ENCODE data around the gene FNDC10. TPM values are rescaled to one million over a fixed set of nuclear protein-coding genes. Genes with fewer than 3 reads are reported as not detected.

FNDC10 gene
- total RNA-seq, 1 experiment from 2014 or later: 8.4 TPM

DNA sequence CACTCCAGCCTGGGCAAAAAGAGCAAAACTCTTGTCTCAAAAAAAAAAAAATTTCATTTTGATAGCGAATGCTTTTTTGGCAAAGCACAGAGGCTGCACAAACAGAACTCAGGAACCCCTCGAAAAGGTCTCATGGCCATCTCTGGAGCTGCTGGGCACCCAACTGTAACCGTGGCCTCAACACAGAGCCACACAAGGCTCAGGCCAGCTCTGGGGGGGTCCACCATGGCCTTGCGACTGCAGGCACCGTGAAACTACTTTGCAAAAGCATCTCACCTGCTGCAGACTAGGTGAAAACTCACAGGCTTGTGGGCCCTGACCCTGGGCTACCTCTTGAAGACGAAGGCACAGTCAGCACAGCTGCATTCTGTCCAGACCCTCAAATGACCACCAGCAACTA, 43.4 kb downstream of the FNDC10 start:
- Histone ChIP-seq H3K79me2 (ENCODE audit: insufficient read depth, low read length) (peaks cover 38% of the 10 kb centered on the region; the same call in 1 of the 2 replicates), H3K36me3 (ENCODE audit: control insufficient read depth in 1 of 2, insufficient read depth in 2 of 2, low read length in 2 of 2) (peaks cover 3 to 4% of the 10 kb centered on the region in 2 experiments; a peak in 3 of 4 replicates), H3K4me2 (ENCODE audit: low read length) (no peak overlapping the region), H3K9me2 (ENCODE audit: insufficient read depth) (no peaks in the 10 kb centered on the region), H3K4me3 (replicated peaks in 1 of 2; ENCODE audit: low read depth in 1 of 2, low read length in 2 of 2) (no peak overlapping the region), H2AFZ (ENCODE audit: low read depth, low read length, poor library complexity, severe bottlenecking) (no peak overlapping the region), H3K9ac (ENCODE audit: low read length) (no peak overlapping the region), H3K9me3 (ENCODE audit: control insufficient read depth in 1 of 2, insufficient read depth in 1 of 2, low read depth in 1 of 2, low read length in 2 of 2) (no peaks in the 10 kb centered on the region), H4K20me1 (ENCODE audit: insufficient read depth) (no peaks in the 10 kb centered on the region), H3K4me1 (ENCODE audit: control insufficient read depth in 1 of 2, insufficient read depth in 2 of 2, low read length in 2 of 2) (peaks cover 0 to 16% of the 10 kb centered on the region in 2 experiments; a peak in 2 of 4 replicates), H3K27ac (ENCODE audit: low read depth, low read length) (no peak overlapping the region), H3K27me3 (ENCODE audit: insufficient read depth, low read length) (no peaks in the 10 kb centered on the region)
- DNase-seq (ENCODE audit: low read depth, low spot score) (no peak), ATAC-seq (no peak)
- POLR2A ChIA-PET: no interaction called here
- CTCF ChIA-PET: no interaction called here
- intact Hi-C loops (cut with micrococcal nuclease): no loop called here
- TF ChIP-seq EZH2 (IDR thresholded peaks at IDR 0.05) (no peak), SP1 (IDR thresholded peaks at IDR 0.05; ENCODE audit: low read depth) (no peak)
- TF ChIP-seq, protein P1, sequence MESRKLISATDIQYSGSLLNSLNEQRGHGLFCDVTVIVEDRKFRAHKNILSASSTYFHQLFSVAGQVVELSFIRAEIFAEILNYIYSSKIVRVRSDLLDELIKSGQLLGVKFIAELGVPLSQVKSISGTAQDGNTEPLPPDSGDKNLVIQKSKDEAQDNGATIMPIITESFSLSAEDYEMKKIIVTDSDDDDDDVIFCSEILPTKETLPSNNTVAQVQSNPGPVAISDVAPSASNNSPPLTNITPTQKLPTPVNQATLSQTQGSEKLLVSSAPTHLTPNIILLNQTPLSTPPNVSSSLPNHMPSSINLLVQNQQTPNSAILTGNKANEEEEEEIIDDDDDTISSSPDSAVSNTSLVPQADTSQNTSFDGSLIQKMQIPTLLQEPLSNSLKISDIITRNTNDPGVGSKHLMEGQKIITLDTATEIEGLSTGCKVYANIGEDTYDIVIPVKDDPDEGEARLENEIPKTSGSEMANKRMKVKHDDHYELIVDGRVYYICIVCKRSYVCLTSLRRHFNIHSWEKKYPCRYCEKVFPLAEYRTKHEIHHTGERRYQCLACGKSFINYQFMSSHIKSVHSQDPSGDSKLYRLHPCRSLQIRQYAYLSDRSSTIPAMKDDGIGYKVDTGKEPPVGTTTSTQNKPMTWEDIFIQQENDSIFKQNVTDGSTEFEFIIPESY (IDR thresholded peaks at IDR 0.05; ENCODE audit: extremely low read depth, insufficient replicate concordance, low read length): no peak
- RAD21 ChIA-PET (ENCODE audit: low non-redundant PET in 1 of 2, low total read pairs in 2 of 2, uncharacterized antibody in 2 of 2, unreplicated experiment in 2 of 2): no interaction called here
- BruUV-seq (replicated peaks): no TSS peak

DNA sequence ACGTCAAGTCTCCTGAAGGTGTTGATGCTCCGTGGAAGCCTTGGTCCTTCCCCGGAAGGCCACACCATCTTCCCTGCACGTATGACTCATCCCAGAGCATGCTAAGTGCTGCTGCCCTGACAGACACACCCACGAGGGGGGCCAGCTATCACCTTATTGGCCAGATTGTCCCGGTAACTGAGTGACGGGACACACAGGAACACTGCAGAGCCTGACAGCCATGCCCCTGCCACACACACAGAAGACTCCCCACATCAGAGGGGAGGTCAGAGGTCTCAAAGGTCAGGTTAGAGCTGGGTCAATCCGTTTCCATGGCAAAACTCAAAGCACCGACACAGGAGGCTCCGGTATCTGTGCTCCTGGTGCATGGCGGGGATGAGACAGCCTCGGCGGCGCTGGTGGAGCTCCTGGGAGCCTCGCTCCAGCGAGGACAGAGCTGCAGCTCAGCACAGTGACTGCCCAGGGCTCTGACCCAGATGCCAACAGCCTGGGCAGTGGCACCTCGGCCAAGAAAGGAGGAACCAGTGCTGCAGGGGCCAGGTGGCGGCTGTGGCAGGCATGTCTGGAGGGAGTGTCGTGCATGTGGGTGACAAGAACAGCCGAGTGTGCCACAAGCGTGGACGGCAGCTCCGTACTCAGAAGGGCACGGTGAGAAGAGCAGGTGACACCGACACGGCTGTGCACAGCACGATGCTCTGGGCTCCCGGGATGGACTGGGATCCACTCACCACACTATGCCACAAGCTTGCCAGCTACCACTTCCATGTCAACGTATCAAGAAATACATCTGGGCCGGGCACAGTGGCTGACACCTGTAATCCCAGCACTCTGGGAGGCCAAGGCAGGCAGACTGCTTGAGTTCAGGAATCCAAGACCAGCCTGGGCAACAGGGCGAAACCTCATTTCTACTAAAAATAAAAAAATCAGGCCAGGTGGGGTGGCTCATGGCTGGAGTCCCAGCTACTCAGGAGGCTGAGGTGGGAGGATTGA, 44.7 kb downstream of the FNDC10 start:
- POLR2A ChIA-PET: no interaction called here
- peaks cover 0 to 3% of the 10 kb centered on the region in 2 experiments; a peak in 2 of 4 replicates for H3K36me3 ChIP-seq (ENCODE audit: control insufficient read depth in 1 of 2, insufficient read depth in 2 of 2, low read length in 2 of 2)
- no TSS peak for BruUV-seq (replicated peaks)
- peak; percentile 68 for ATAC-seq
- H3K27me3 ChIP-seq (ENCODE audit: insufficient read depth, low read length): no peaks in the 10 kb centered on the region
- H3K4me2 ChIP-seq (ENCODE audit: low read length): peak overlapping the region; percentile 17; the same call in 1 of the 2 replicates
- H3K4me3 ChIP-seq (replicated peaks in 1 of 2; ENCODE audit: low read depth in 1 of 2, low read length in 2 of 2): no peak overlapping the region
- no peak overlapping the region for H2AFZ ChIP-seq (ENCODE audit: low read depth, low read length, poor library complexity, severe bottlenecking)
- H3K79me2 ChIP-seq (ENCODE audit: insufficient read depth, low read length): peaks cover 45% of the 10 kb centered on the region; the same call in 1 of the 2 replicates
- H3K27ac ChIP-seq (ENCODE audit: low read depth, low read length): no peak overlapping the region
- no peaks in the 10 kb centered on the region for H3K9me2 ChIP-seq (ENCODE audit: insufficient read depth)
- TF ChIP-seq, protein P2, sequence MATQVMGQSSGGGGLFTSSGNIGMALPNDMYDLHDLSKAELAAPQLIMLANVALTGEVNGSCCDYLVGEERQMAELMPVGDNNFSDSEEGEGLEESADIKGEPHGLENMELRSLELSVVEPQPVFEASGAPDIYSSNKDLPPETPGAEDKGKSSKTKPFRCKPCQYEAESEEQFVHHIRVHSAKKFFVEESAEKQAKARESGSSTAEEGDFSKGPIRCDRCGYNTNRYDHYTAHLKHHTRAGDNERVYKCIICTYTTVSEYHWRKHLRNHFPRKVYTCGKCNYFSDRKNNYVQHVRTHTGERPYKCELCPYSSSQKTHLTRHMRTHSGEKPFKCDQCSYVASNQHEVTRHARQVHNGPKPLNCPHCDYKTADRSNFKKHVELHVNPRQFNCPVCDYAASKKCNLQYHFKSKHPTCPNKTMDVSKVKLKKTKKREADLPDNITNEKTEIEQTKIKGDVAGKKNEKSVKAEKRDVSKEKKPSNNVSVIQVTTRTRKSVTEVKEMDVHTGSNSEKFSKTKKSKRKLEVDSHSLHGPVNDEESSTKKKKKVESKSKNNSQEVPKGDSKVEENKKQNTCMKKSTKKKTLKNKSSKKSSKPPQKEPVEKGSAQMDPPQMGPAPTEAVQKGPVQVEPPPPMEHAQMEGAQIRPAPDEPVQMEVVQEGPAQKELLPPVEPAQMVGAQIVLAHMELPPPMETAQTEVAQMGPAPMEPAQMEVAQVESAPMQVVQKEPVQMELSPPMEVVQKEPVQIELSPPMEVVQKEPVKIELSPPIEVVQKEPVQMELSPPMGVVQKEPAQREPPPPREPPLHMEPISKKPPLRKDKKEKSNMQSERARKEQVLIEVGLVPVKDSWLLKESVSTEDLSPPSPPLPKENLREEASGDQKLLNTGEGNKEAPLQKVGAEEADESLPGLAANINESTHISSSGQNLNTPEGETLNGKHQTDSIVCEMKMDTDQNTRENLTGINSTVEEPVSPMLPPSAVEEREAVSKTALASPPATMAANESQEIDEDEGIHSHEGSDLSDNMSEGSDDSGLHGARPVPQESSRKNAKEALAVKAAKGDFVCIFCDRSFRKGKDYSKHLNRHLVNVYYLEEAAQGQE (IDR thresholded peaks at IDR 0.05; ENCODE audit: low read depth): no peak
- TF ChIP-seq POLR2AphosphoS5 (IDR thresholded peaks at IDR 0.05; ENCODE audit: low read depth, low read length) (no peak), EZH2 (IDR thresholded peaks at IDR 0.05) (no peak), FOSL1 (IDR thresholded peaks at IDR 0.05; ENCODE audit: low read depth) (0 out of 2 replicates have a peak, but pooled peaks have one; percentile 9), CBX3 (IDR thresholded peaks at IDR 0.05; ENCODE audit: low read depth) (no peak), ZNF274 (IDR thresholded peaks at IDR 0.05; ENCODE audit: low read depth, low read length) (no peak)
- intact Hi-C loops (cut with micrococcal nuclease): no loop called here
- CTCF ChIA-PET: no interaction called here
- H4K20me1 ChIP-seq (ENCODE audit: insufficient read depth): no peaks in the 10 kb centered on the region
- DNase-seq (ENCODE audit: low read depth, low spot score): no peak
- H3K9me3 ChIP-seq (ENCODE audit: control insufficient read depth in 1 of 2, insufficient read depth in 1 of 2, low read depth in 1 of 2, low read length in 2 of 2): no peaks in the 10 kb centered on the region
- peaks cover 0 to 16% of the 10 kb centered on the region in 2 experiments; a peak in 2 of 4 replicates for H3K4me1 ChIP-seq (ENCODE audit: control insufficient read depth in 1 of 2, insufficient read depth in 2 of 2, low read length in 2 of 2)
- RAD21 ChIA-PET (ENCODE audit: low non-redundant PET in 1 of 2, low total read pairs in 2 of 2, uncharacterized antibody in 2 of 2, unreplicated experiment in 2 of 2): no interaction called here
- H3K9ac ChIP-seq (ENCODE audit: low read length): no peak overlapping the region

Data from HCT116 (cell line).